GM18502 (cell line): ENCODE measurements around the gene CLEC12A.

Source experiments
- ATAC-seq: cut with Tn5 transposase; IDR thresholded peaks from one replicate; pipeline ENCODE4 v1.9.1; 2021; ENCODE audit warnings: mild to moderate bottlenecking; ENCODE audit not compliant: unreplicated experiment, poor library complexity

Gene CLEC12A

DNA sequence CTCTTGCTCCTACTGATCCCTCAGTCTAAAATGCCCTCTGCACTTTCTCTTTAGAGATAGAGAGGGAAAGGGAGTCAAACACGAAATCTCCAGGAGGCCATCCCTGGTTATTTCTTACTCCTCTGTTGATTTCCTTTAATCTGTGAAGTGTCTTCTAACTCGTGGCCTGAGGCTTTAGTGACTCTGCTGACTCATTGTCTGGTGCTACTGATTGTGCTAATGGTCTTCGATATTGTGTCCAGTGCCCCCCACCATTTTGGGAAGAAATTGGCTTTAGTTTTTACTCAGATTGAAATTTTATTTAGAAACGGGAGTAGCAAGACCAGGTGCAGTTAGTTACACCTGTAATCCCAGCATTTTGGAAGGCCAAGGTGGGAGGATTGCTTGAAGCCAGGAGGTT is 60.1 kb downstream of the CLEC12A start:
- no peak for ATAC-seq

DNA sequence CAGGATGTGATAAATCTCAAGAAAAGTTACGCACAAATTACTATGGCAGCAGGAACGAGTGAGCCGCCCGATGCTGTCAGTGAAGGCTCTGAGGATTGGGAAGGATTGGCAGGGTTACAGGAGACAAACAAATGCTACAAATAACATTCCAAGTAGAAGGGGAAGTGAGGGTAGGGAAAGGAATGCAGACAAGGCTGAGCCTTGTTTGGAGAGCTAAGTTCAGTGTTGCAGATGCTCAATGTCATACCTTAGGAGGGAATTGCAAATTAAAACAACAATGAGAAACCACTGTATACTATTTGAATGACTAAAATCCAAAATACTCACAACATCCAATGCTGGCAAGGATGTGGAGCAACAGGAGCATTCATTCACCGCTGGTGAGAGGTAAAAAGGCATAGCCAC is 60.6 kb downstream of the CLEC12A start:
- ATAC-seq, result no peak

GRCh38 chr12:10033783-10034545 is 62.8 kb downstream of the CLEC12A start:
- no peak for ATAC-seq
